Measurements from ENCODE around the gene SNRK. TPM values are rescaled to one million over a fixed set of nuclear protein-coding genes. Genes with fewer than 3 reads are reported as not detected.

SNRK gene
- total RNA-seq, 1 experiment from 2014 or later, result 53.3 TPM

GRCh38 chr3:43239755-43240154, 46.6 kb upstream of the SNRK start:
- DNase-seq, result peak; percentile 33
- no peaks in the 10 kb centered on the region for H3K36me3 ChIP-seq (ENCODE audit: low read depth, low read length)
- no peak overlapping the region for H2AFZ ChIP-seq (ENCODE audit: low read length)
- H4K20me1 ChIP-seq (ENCODE audit: low read length), result no peaks in the 10 kb centered on the region
- H3K4me3 ChIP-seq (ENCODE audit: low read length), result no peak overlapping the region
- BruUV-seq (replicated peaks), result no TSS peak
- H3K9me3 ChIP-seq (ENCODE audit: low read length), result no peaks in the 10 kb centered on the region
- H3K9ac ChIP-seq (ENCODE audit: low read length), result no peak overlapping the region
- POLR2A ChIA-PET (ENCODE audit: unreplicated experiment), result interaction anchor here (0.6 to 0.7 kb wide), 2 partner anchors 58 to 102 kb away, joined by 3 to 7 read pairs; no protein-coding TSS in a partner anchor
- peak; percentile 29; the same call in 1 of the 2 replicates for ATAC-seq
- no peaks in the 10 kb centered on the region for H3K27me3 ChIP-seq (ENCODE audit: low read length)
- H3K9me2 ChIP-seq (replicated peaks; ENCODE audit: low read length), result no peaks in the 10 kb centered on the region
- H3K4me2 ChIP-seq (ENCODE audit: low read length), result no peak overlapping the region
- no peak for TF ChIP-seq EZH2 (IDR thresholded peaks at IDR 0.05; ENCODE audit: low read length, unreplicated experiment)
- TF ChIP-seq, protein P1, sequence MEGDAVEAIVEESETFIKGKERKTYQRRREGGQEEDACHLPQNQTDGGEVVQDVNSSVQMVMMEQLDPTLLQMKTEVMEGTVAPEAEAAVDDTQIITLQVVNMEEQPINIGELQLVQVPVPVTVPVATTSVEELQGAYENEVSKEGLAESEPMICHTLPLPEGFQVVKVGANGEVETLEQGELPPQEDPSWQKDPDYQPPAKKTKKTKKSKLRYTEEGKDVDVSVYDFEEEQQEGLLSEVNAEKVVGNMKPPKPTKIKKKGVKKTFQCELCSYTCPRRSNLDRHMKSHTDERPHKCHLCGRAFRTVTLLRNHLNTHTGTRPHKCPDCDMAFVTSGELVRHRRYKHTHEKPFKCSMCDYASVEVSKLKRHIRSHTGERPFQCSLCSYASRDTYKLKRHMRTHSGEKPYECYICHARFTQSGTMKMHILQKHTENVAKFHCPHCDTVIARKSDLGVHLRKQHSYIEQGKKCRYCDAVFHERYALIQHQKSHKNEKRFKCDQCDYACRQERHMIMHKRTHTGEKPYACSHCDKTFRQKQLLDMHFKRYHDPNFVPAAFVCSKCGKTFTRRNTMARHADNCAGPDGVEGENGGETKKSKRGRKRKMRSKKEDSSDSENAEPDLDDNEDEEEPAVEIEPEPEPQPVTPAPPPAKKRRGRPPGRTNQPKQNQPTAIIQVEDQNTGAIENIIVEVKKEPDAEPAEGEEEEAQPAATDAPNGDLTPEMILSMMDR (conservative IDR thresholded peaks at IDR 0.05; ENCODE audit: low read depth, low read length), result no peak
- peaks cover 18% of the 10 kb centered on the region for H3K4me1 ChIP-seq (ENCODE audit: insufficient read depth, low read length)
- intact Hi-C loops (cut with micrococcal nuclease), result no loop called here
- H3K79me2 ChIP-seq (ENCODE audit: low read length), result no peaks in the 10 kb centered on the region
- CTCF ChIA-PET, result no interaction called here
- no peaks in the 10 kb centered on the region for H3F3A ChIP-seq (ENCODE audit: low read length, unreplicated experiment)
- H3K27ac ChIP-seq (ENCODE audit: low read length), result no peak overlapping the region

- H3K4me2 ChIP-seq (ENCODE audit: low read length), result no peak overlapping the region
- no peak overlapping the region for H2AFZ ChIP-seq (ENCODE audit: low read length)
- TF ChIP-seq EZH2 (IDR thresholded peaks at IDR 0.05; ENCODE audit: low read length, unreplicated experiment), result no peak
- TF ChIP-seq, protein P1 (conservative IDR thresholded peaks at IDR 0.05; ENCODE audit: low read depth, low read length), result no peak
- no peak for TF ChIP-seq EZH2phosphoT487 (IDR thresholded peaks at IDR 0.05; ENCODE audit: borderline replicate concordance, low read length)
- ATAC-seq, result no peak
- no peaks in the 10 kb centered on the region for H3K9me2 ChIP-seq (replicated peaks; ENCODE audit: low read length)
- CTCF ChIA-PET, result no interaction called here
- intact Hi-C loops (cut with micrococcal nuclease), result no loop called here
- H3K9me3 ChIP-seq (ENCODE audit: low read length), result no peaks in the 10 kb centered on the region
- H4K20me1 ChIP-seq (ENCODE audit: low read length), result no peaks in the 10 kb centered on the region
- no peak overlapping the region for H3K9ac ChIP-seq (ENCODE audit: low read length)
- H3F3A ChIP-seq (ENCODE audit: low read length, unreplicated experiment), result no peaks in the 10 kb centered on the region
- H3K27me3 ChIP-seq (ENCODE audit: low read length), result no peaks in the 10 kb centered on the region
- H3K79me2 ChIP-seq (ENCODE audit: low read length), result no peaks in the 10 kb centered on the region
- H3K4me1 ChIP-seq (ENCODE audit: insufficient read depth, low read length), result no peaks in the 10 kb centered on the region
- no peak overlapping the region for H3K4me3 ChIP-seq (ENCODE audit: low read length)
- POLR2A ChIA-PET (ENCODE audit: unreplicated experiment), result no interaction called here
- BruUV-seq (replicated peaks), result no TSS peak
- no peak overlapping the region for H3K27ac ChIP-seq (ENCODE audit: low read length)
- DNase-seq, result no peak
- no peaks in the 10 kb centered on the region for H3K36me3 ChIP-seq (ENCODE audit: low read depth, low read length)
Observed at GRCh38 chr3:43243590-43244587, 42.5 kb upstream of the SNRK start.

- BruUV-seq (replicated peaks), result no TSS peak
- POLR2A ChIA-PET (ENCODE audit: unreplicated experiment), result interaction anchor here (0.5 kb wide), 1 partner anchor 12 kb away, joined by 4 read pairs; no protein-coding TSS in a partner anchor
- Histone ChIP-seq H3K36me3 (ENCODE audit: low read depth, low read length) (no peaks in the 10 kb centered on the region), H4K20me1 (ENCODE audit: low read length) (no peaks in the 10 kb centered on the region), H3K27me3 (ENCODE audit: low read length) (no peaks in the 10 kb centered on the region), H3K4me1 (ENCODE audit: insufficient read depth, low read length) (no peaks in the 10 kb centered on the region), H3F3A (ENCODE audit: low read length, unreplicated experiment) (no peaks in the 10 kb centered on the region), H3K79me2 (ENCODE audit: low read length) (no peaks in the 10 kb centered on the region), H3K9me3 (ENCODE audit: low read length) (no peaks in the 10 kb centered on the region), H3K9me2 (replicated peaks; ENCODE audit: low read length) (no peaks in the 10 kb centered on the region), H3K27ac (ENCODE audit: low read length) (no peak overlapping the region), H3K4me2 (ENCODE audit: low read length) (no peak overlapping the region), H3K9ac (ENCODE audit: low read length) (no peak overlapping the region), H2AFZ (ENCODE audit: low read length) (no peak overlapping the region), H3K4me3 (ENCODE audit: low read length) (no peak overlapping the region)
- CTCF ChIA-PET, result no interaction called here
- ATAC-seq (no peak), DNase-seq (no peak)
- intact Hi-C loops (cut with micrococcal nuclease), result no loop called here
- TF ChIP-seq EZH2 (IDR thresholded peaks at IDR 0.05; ENCODE audit: low read length, unreplicated experiment) (no peak), EZH2phosphoT487 (IDR thresholded peaks at IDR 0.05; ENCODE audit: borderline replicate concordance, low read length) (no peak)
- TF ChIP-seq, protein P1 (conservative IDR thresholded peaks at IDR 0.05; ENCODE audit: low read depth, low read length), result no peak
Observed at GRCh38 chr3:43244694-43245093, 41.6 kb upstream of the SNRK start.
